Endodermal cell (in vitro differentiated cells): Measurements from ENCODE around the gene KDM5A. TPM values are rescaled to one million over a fixed set of nuclear protein-coding genes. Genes with fewer than 3 reads are reported as not detected.

Experiments
- DNase-seq: peaks from one replicate; pipeline ENCODE4 v3.0.0-alpha.2; 2017
- H3K27ac ChIP-seq: 2 replicates; pipeline ENCODE4 v1.5.1; 2013; ENCODE audit warnings: mild to moderate bottlenecking, low read depth, low read length, moderate library complexity
- H3K27me3 ChIP-seq: 2 replicates; pipeline ENCODE4 v1.6.1; 2013; ENCODE audit warnings: mild to moderate bottlenecking, low read length, moderate library complexity; ENCODE audit not compliant: insufficient read depth, control insufficient read depth, poor library complexity, severe bottlenecking
- H3K36me3 ChIP-seq: 2 replicates; pipeline ENCODE4 v1.7.0; 2013; ENCODE audit warnings: mild to moderate bottlenecking, low read length, moderate library complexity; ENCODE audit not compliant: control insufficient read depth, insufficient read depth
- H3K4me1 ChIP-seq: one replicate; pipeline ENCODE4 v1.7.0; 2013; ENCODE audit warnings: low read length; ENCODE audit not compliant: control insufficient read depth, insufficient read depth
- H3K4me3 ChIP-seq: 2 replicates; pipeline ENCODE4 v1.5.1; 2013; ENCODE audit warnings: mild to moderate bottlenecking, low read length, moderate library complexity
- H3K9ac ChIP-seq: 2 replicates; pipeline ENCODE4 v1.6.1; 2013; ENCODE audit warnings: mild to moderate bottlenecking, low read length, moderate library complexity; ENCODE audit not compliant: poor library complexity, severe bottlenecking; ENCODE audit errors: extremely low read depth
- H3K9me3 ChIP-seq: 2 replicates; pipeline ENCODE4 v1.6.1; 2013; ENCODE audit warnings: mild to moderate bottlenecking, low read length, moderate library complexity; ENCODE audit not compliant: control insufficient read depth
- H3K27ac Mint-ChIP-seq: 2 replicates; pipeline ENCODE4 v1.8.0; 2020; ENCODE audit warnings: mixed read lengths
- H3K27me3 Mint-ChIP-seq: 2 replicates; pipeline ENCODE4 v1.8.0; 2021; ENCODE audit warnings: mild to moderate bottlenecking, mixed read lengths; ENCODE audit not compliant: insufficient read depth
- H3K36me3 Mint-ChIP-seq: 2 replicates; pipeline ENCODE4 v1.8.0; 2020; ENCODE audit warnings: low read depth, mixed read lengths
- H3K4me1 Mint-ChIP-seq: 2 replicates; pipeline ENCODE4 v1.8.0; 2020; ENCODE audit warnings: mixed read lengths
- H3K4me3 Mint-ChIP-seq: 2 replicates; pipeline ENCODE4 v1.8.0; 2020; ENCODE audit warnings: mild to moderate bottlenecking, moderate library complexity, mixed read lengths
- H3K9me3 Mint-ChIP-seq: 2 replicates; pipeline ENCODE4 v1.8.0; 2020; ENCODE audit warnings: mild to moderate bottlenecking, mixed read lengths
- CTCF ChIP-seq: fragments of 200-600 bp; sonication (generic); conservative IDR thresholded peaks from 2 replicates; pipeline ENCODE4 v1.5.0; 2021; ENCODE audit warnings: antibody characterized with exemption, mild to moderate bottlenecking
- WGBS, 2 experiments: methylation state at CpG; one replicate each; pipeline versions ENCODE4 v1.1.5 to v1.1.7; 2013; ENCODE audit warnings: missing lambda C conversion rate in 2 of 2, mixed read lengths in 1 of 2; ENCODE audit not compliant: insufficient coverage in 1 of 2, insufficient read length in 1 of 2; 5-methylcytosine and 5-hydroxymethylcytosine counted together
- total RNA-seq, 2 donors: library from RNA; stranded (reverse); fragmentation: NEBNext Ultra II Directional in 1 of 2; extraction: Animal tissue kit (Norgen Biotek cat#: 25700) in 1 of 2; gene quantifications; 2 replicates in 1 of 2; 3 replicates in 1 of 2; pipeline ENCODE4 v1.2.1, GENCODE V29; 2021

The KDM5A gene
- total RNA-seq, 2 donors from 2014 or later: 59.9 to 157 TPM

DNA sequence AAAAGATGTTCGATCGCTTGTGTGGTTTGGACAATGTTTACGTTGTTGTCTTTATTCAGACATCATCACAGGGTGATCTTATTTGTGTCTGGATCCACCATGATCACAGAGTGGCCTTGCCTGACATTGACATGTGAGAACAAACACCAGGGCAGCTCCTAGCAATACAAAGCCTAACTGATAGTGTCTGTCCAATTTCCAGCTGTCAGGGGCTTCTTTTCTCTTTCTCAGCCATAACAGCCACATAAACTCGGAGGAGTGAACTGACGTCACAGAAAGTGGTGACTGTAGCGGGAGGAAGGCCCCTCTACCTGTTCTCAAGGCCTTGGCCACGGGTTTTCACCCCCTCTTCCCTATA lies 120.7 kb downstream of the KDM5A start:
- DNase-seq: no peak
- H3K4me3 Mint-ChIP-seq: no peak overlapping the region
- H3K9me3 Mint-ChIP-seq: no peaks in the 10 kb centered on the region
- H3K4me1 Mint-ChIP-seq: peaks cover 30% of the 10 kb centered on the region
- Histone ChIP-seq H3K9ac (no peak overlapping the region), H3K4me3 (no peak overlapping the region), H3K4me1 (no peaks in the 10 kb centered on the region), H3K27me3 (no peaks in the 10 kb centered on the region), H3K27ac (no peak overlapping the region), H3K9me3 (no peaks in the 10 kb centered on the region), H3K36me3 (no peaks in the 10 kb centered on the region)
- peaks cover 2% of the 10 kb centered on the region for H3K36me3 Mint-ChIP-seq
- H3K27me3 Mint-ChIP-seq: peaks cover 19% of the 10 kb centered on the region
- H3K27ac Mint-ChIP-seq: no peak overlapping the region
- TF ChIP-seq CTCF: no peak
- 91 to 92% methylated on average over 7 of the region's 7 CpGs for WGBS, 2 experiments

DNA sequence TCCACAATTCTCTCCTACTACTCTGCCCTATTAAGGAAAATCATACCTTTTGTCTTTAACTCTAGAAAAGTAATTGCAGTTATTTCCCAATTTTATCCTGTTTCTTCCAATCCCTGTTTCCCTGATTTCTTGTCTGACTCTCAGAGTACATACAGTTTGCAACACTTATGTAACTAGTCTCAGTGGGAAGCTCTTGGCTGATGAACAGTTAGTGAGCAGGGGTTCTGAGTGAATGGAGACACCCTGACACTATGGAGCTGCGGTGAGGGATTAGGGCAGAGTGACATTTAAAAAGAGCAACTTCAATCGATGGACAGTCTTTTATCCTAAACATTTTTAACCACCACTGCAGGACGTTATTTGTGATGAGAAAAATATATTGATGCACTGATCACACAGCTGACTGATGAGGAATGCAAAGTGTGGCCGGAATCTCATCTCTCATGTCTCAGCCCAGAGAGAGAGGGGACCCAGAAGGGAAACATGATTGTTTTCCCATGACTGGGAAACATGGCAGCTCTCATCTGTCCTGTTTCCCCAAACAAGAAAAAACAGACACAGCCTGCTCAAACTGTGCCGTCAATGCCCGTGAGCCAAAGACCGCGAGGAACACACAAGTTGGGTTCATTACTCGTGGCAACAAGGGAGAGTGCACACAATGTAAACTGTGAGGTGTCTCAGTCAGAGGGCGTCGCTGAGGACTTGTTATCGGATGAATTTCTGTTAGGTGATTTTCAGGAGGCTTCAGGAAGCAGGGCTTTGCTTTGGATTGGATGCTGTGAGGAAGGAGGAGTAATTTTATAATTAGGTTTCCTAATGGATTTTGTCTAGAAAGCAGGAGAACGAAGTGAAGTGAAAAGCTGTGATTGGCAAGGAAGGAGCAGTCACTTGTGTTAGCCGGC lies 121.3 kb downstream of the KDM5A start:
- Histone ChIP-seq H3K36me3 (no peaks in the 10 kb centered on the region), H3K9ac (no peak overlapping the region), H3K27me3 (no peaks in the 10 kb centered on the region), H3K27ac (no peak overlapping the region), H3K4me3 (no peak overlapping the region), H3K4me1 (no peaks in the 10 kb centered on the region), H3K9me3 (no peaks in the 10 kb centered on the region)
- Mint-ChIP-seq H3K36me3 (peaks cover 2% of the 10 kb centered on the region), H3K27ac (no peak overlapping the region), H3K4me1 (peaks cover 30% of the 10 kb centered on the region), H3K27me3 (peaks cover 23% of the 10 kb centered on the region), H3K9me3 (no peaks in the 10 kb centered on the region), H3K4me3 (no peak overlapping the region)
- DNase-seq: no peak
- WGBS, 2 experiments: 90% methylated on average over 13 to 14 of the region's 14 CpGs
- no peak for TF ChIP-seq CTCF

GRCh38 chr12:265096-265495 lies 124.0 kb downstream of the KDM5A start:
- no peaks in the 10 kb centered on the region for H3K9me3 Mint-ChIP-seq

More at GRCh38 chr12:265096-265495, 124.0 kb downstream of the KDM5A start:
- 20 to 31% methylated on average over 1 to 3 of the region's 3 CpGs for WGBS, 2 experiments
- no peak for TF ChIP-seq CTCF
- H3K9ac ChIP-seq: no peak overlapping the region
- H3K36me3 Mint-ChIP-seq: peaks cover 2% of the 10 kb centered on the region
- H3K4me1 ChIP-seq: no peaks in the 10 kb centered on the region
- peaks cover 3% of the 10 kb centered on the region for H3K27me3 ChIP-seq
- peaks cover 38% of the 10 kb centered on the region for H3K4me1 Mint-ChIP-seq
- no peak for DNase-seq
- no peak overlapping the region for H3K4me3 Mint-ChIP-seq
- no peaks in the 10 kb centered on the region for H3K36me3 ChIP-seq
- no peaks in the 10 kb centered on the region for H3K9me3 ChIP-seq
- no peak overlapping the region for H3K27ac ChIP-seq
- H3K27ac Mint-ChIP-seq: no peak overlapping the region
- H3K4me3 ChIP-seq: no peak overlapping the region
- H3K27me3 Mint-ChIP-seq: peaks cover 38% of the 10 kb centered on the region
